OCI-LY1 (cell line): ENCODE data around the gene JCAD.

Experiments used
- H2AFZ ChIP-seq: fragments of 200-600 bp; sonication (generic), shearing (Covaris generic); 2 replicates; pipeline ENCODE4 v1.6.0; 2014; ENCODE audit warnings: antibody characterized with exemption, mild to moderate bottlenecking, low read length
- H3F3A ChIP-seq: fragments of 200-600 bp; sonication (generic), shearing (Covaris generic); 2 replicates; pipeline ENCODE4 v1.6.0; 2014; ENCODE audit warnings: mild to moderate bottlenecking, antibody characterized with exemption, low read length, moderate library complexity; ENCODE audit not compliant: insufficient read depth
- H3K27ac ChIP-seq: fragments of 200-600 bp; sonication (generic); 2 replicates; pipeline ENCODE4 v1.5.1; 2014; ENCODE audit warnings: low read length, mixed run types, mild to moderate bottlenecking, low read depth; ENCODE audit not compliant: poor library complexity, severe bottlenecking
- H3K27me3 ChIP-seq: fragments of 200-600 bp; sonication (generic); 2 replicates; pipeline ENCODE4 v1.6.0; 2014; ENCODE audit warnings: antibody characterized with exemption, mild to moderate bottlenecking, low read length, moderate library complexity; ENCODE audit not compliant: insufficient read depth
- H3K36me3 ChIP-seq: fragments of 200-600 bp; sonication (generic); 2 replicates; pipeline ENCODE4 v1.6.1; 2014; ENCODE audit warnings: mild to moderate bottlenecking, antibody characterized with exemption, low read length, moderate library complexity, mixed read lengths; ENCODE audit not compliant: insufficient read depth
- H3K4me1 ChIP-seq: fragments of 200-600 bp; sonication (generic); 2 replicates; pipeline ENCODE4 v1.5.1; 2014; ENCODE audit warnings: mild to moderate bottlenecking, low read length, moderate library complexity; ENCODE audit not compliant: insufficient read depth, severe bottlenecking
- H3K4me2 ChIP-seq: fragments of 200-600 bp; sonication (generic), shearing (Covaris generic); 2 replicates; pipeline ENCODE4 v1.6.1; 2014; ENCODE audit warnings: low read length
- H3K4me3 ChIP-seq: fragments of 200-600 bp; sonication (generic); 2 replicates; pipeline ENCODE4 v1.5.1; 2014; ENCODE audit warnings: low read length, low read depth, mild to moderate bottlenecking, mixed read lengths; ENCODE audit not compliant: poor library complexity, severe bottlenecking
- H3K79me2 ChIP-seq: fragments of 200-600 bp; shearing (Covaris generic); 2 replicates; pipeline ENCODE4 v1.6.1; 2016; ENCODE audit warnings: mixed run types, low read length, mixed read lengths; ENCODE audit not compliant: insufficient read depth
- H3K9ac ChIP-seq: fragments of 200-600 bp; sonication (generic), shearing (Covaris generic); 2 replicates; pipeline ENCODE4 v1.6.1; 2014; ENCODE audit warnings: mild to moderate bottlenecking, low read length, mixed read lengths
- H3K9me2 ChIP-seq: fragments of 200-600 bp; sonication (generic), shearing (Covaris generic); 2 replicates; pipeline ENCODE4 v1.6.1; 2014; ENCODE audit warnings: low read depth, mild to moderate bottlenecking, low read length, mixed read lengths
- H3K9me3 ChIP-seq: fragments of 200-600 bp; shearing (Covaris generic); 2 replicates; pipeline ENCODE4 v1.6.1; 2014; ENCODE audit warnings: low read length, mixed read lengths
- H4K20me1 ChIP-seq: fragments of 200-600 bp; sonication (generic), shearing (Covaris generic); 2 replicates; pipeline ENCODE4 v1.6.0; 2016; ENCODE audit warnings: mild to moderate bottlenecking, low read length; ENCODE audit not compliant: insufficient read depth
- CTCF ChIP-seq: fragments of 200-600 bp; sonication (generic), shearing (Covaris generic); IDR thresholded peaks from 2 replicates; pipeline ENCODE4 v1.5.1; 2017; ENCODE audit warnings: mild to moderate bottlenecking, antibody characterized with exemption, low read length, moderate library complexity, mixed read lengths
- EZH2 ChIP-seq: fragments of 200-600 bp; sonication (generic), shearing (Covaris generic); IDR thresholded peaks from 2 replicates; pipeline ENCODE4 v1.8.0; 2017; ENCODE audit warnings: borderline replicate concordance, mixed run types, mild to moderate bottlenecking, antibody characterized with exemption, low read length, moderate library complexity, mixed read lengths

JCAD gene

GRCh38 chr10:30057421-30057841, 2.0 kb downstream of the JCAD start:
- no peaks in the 10 kb centered on the region for H3K4me1 ChIP-seq
- H3K4me2 ChIP-seq, result no peak overlapping the region
- H3K27me3 ChIP-seq, result 0 out of 2 replicates have a peak, but pooled peaks cover 7% of the 10 kb centered on the region
- no peaks in the 10 kb centered on the region for H3K36me3 ChIP-seq
- no peaks in the 10 kb centered on the region for H3K9me3 ChIP-seq
- H3K9me2 ChIP-seq, result no peaks in the 10 kb centered on the region
- no peaks in the 10 kb centered on the region for H4K20me1 ChIP-seq
- TF ChIP-seq EZH2 (no peak), CTCF (no peak)
- no peak overlapping the region for H2AFZ ChIP-seq
- no peak overlapping the region for H3K9ac ChIP-seq
- H3K27ac ChIP-seq, result no peak overlapping the region
- H3K79me2 ChIP-seq, result no peaks in the 10 kb centered on the region
- H3K4me3 ChIP-seq, result no peak overlapping the region
- no peaks in the 10 kb centered on the region for H3F3A ChIP-seq

GRCh38 chr10:30056767-30057355, 2.5 kb downstream of the JCAD start:
- Histone ChIP-seq H3K36me3 (no peaks in the 10 kb centered on the region), H3K9me3 (no peaks in the 10 kb centered on the region), H3K9ac (no peak overlapping the region), H3F3A (no peaks in the 10 kb centered on the region), H3K27ac (no peak overlapping the region), H3K27me3 (0 out of 2 replicates have a peak, but pooled peaks cover 7% of the 10 kb centered on the region), H4K20me1 (no peaks in the 10 kb centered on the region), H2AFZ (no peak overlapping the region), H3K9me2 (no peaks in the 10 kb centered on the region), H3K4me1 (no peaks in the 10 kb centered on the region), H3K4me2 (no peak overlapping the region), H3K79me2 (no peaks in the 10 kb centered on the region), H3K4me3 (no peak overlapping the region)
- no peak for TF ChIP-seq EZH2
- TF ChIP-seq CTCF, result no peak

GRCh38 chr10:30056281-30056680, 3.1 kb downstream of the JCAD start:
- H3K9ac ChIP-seq, result no peak overlapping the region
- H3K4me1 ChIP-seq, result no peaks in the 10 kb centered on the region
- no peaks in the 10 kb centered on the region for H3K9me3 ChIP-seq
- TF ChIP-seq CTCF (no peak), EZH2 (no peak)
- no peak overlapping the region for H3K4me2 ChIP-seq
- no peaks in the 10 kb centered on the region for H3K36me3 ChIP-seq
- H4K20me1 ChIP-seq, result no peaks in the 10 kb centered on the region
- 0 out of 2 replicates have a peak, but pooled peaks cover 7% of the 10 kb centered on the region for H3K27me3 ChIP-seq
- no peak overlapping the region for H2AFZ ChIP-seq
- H3K9me2 ChIP-seq, result no peaks in the 10 kb centered on the region
- H3K27ac ChIP-seq, result no peak overlapping the region
- H3K4me3 ChIP-seq, result no peak overlapping the region
- H3K79me2 ChIP-seq, result no peaks in the 10 kb centered on the region
- H3F3A ChIP-seq, result no peaks in the 10 kb centered on the region
